ENCODE measurements around the gene SH3BGRL3.

Gene SH3BGRL3

GRCh38 chr1:26314501-26314900 is 34.6 kb downstream of the SH3BGRL3 start:
- Histone ChIP-seq H3K9me3 (ENCODE audit: low read depth, low read length) (no peaks in the 10 kb centered on the region), H3K4me3 (no peak overlapping the region), H3K9ac (ENCODE audit: insufficient read length) (no peak overlapping the region), H3K27ac (no peak overlapping the region), H3K36me3 (ENCODE audit: insufficient read depth, low read length) (no peaks in the 10 kb centered on the region)
- TF ChIP-seq FOXP2 (optimal IDR thresholded peaks at IDR 0.05; ENCODE audit: control extremely low read depth, extremely low read length, insufficient read depth) (no peak), POLR2AphosphoS5 (IDR thresholded peaks at IDR 0.05; ENCODE audit: borderline replicate concordance, low read depth, low read length) (no peak), EZH2 (IDR thresholded peaks at IDR 0.05) (no peak)
- no peak for DNase-seq (ENCODE audit: low read depth, low spot score)

GRCh38 chr1:26315874-26316850 is 36.3 kb downstream of the SH3BGRL3 start:
- Histone ChIP-seq H3K36me3 (ENCODE audit: insufficient read depth, low read length) (no peaks in the 10 kb centered on the region), H3K9ac (ENCODE audit: insufficient read length) (no peak overlapping the region), H3K4me3 (no peak overlapping the region), H3K9me3 (ENCODE audit: low read depth, low read length) (no peaks in the 10 kb centered on the region), H3K27ac (no peak overlapping the region)
- DNase-seq (ENCODE audit: low read depth, low spot score), result no peak
- no peak for TF ChIP-seq EZH2 (IDR thresholded peaks at IDR 0.05)
- no peak for TF ChIP-seq POLR2AphosphoS5 (IDR thresholded peaks at IDR 0.05; ENCODE audit: borderline replicate concordance, low read depth, low read length)
- TF ChIP-seq FOXP2 (optimal IDR thresholded peaks at IDR 0.05; ENCODE audit: control extremely low read depth, extremely low read length, insufficient read depth), result no peak

- Histone ChIP-seq H3K9ac (ENCODE audit: insufficient read length) (no peak overlapping the region), H3K27ac (no peak overlapping the region)
- TF ChIP-seq EZH2 (IDR thresholded peaks at IDR 0.05), result no peak
- no peak for TF ChIP-seq FOXP2 (optimal IDR thresholded peaks at IDR 0.05; ENCODE audit: control extremely low read depth, extremely low read length, insufficient read depth)
- no peak for TF ChIP-seq POLR2AphosphoS5 (IDR thresholded peaks at IDR 0.05; ENCODE audit: borderline replicate concordance, low read depth, low read length)
Observed at GRCh38 chr1:26317146-26317545, 37.3 kb downstream of the SH3BGRL3 start.

GRCh38 chr1:26317612-26318337 is 37.9 kb downstream of the SH3BGRL3 start, which contains the start of gene CD52:
TSS of gene CD52 (plus strand) at chr1:26317958. CDS start at chr1:26318018, 60 bp downstream.
- H3K27ac ChIP-seq, result no peak within 1 kb of the TSS
- DNase-seq (ENCODE audit: low read depth, low spot score), result no peak
- H3K9me3 ChIP-seq (ENCODE audit: low read depth, low read length), result no peaks in the 10 kb centered on the region
- H3K36me3 ChIP-seq (ENCODE audit: insufficient read depth, low read length), result no peaks in the 10 kb centered on the region
- no peak for TF ChIP-seq EZH2 (IDR thresholded peaks at IDR 0.05)
- TF ChIP-seq FOXP2 (optimal IDR thresholded peaks at IDR 0.05; ENCODE audit: control extremely low read depth, extremely low read length, insufficient read depth), result no peak
- no peak for TF ChIP-seq POLR2AphosphoS5 (IDR thresholded peaks at IDR 0.05; ENCODE audit: borderline replicate concordance, low read depth, low read length)
- no peak within 1 kb of the TSS for H3K4me3 ChIP-seq
- H3K9ac ChIP-seq (ENCODE audit: insufficient read length), result no peak within 1 kb of the TSS

More at GRCh38 chr1:26317146-26317545, 37.3 kb downstream of the SH3BGRL3 start:
- no peak for DNase-seq (ENCODE audit: low read depth, low spot score)
- Histone ChIP-seq H3K9me3 (ENCODE audit: low read depth, low read length) (no peaks in the 10 kb centered on the region), H3K4me3 (no peak overlapping the region), H3K36me3 (ENCODE audit: insufficient read depth, low read length) (no peaks in the 10 kb centered on the region)

GRCh38 chr1:26318338-26319064 is 38.6 kb downstream of the SH3BGRL3 start:
- no peak for DNase-seq (ENCODE audit: low read depth, low spot score)
- Histone ChIP-seq H3K9me3 (ENCODE audit: low read depth, low read length) (no peaks in the 10 kb centered on the region), H3K9ac (ENCODE audit: insufficient read length) (no peak overlapping the region), H3K36me3 (ENCODE audit: insufficient read depth, low read length) (no peaks in the 10 kb centered on the region), H3K4me3 (no peak overlapping the region), H3K27ac (no peak overlapping the region)
- no peak for TF ChIP-seq POLR2AphosphoS5 (IDR thresholded peaks at IDR 0.05; ENCODE audit: borderline replicate concordance, low read depth, low read length)
- no peak for TF ChIP-seq EZH2 (IDR thresholded peaks at IDR 0.05)
- no peak for TF ChIP-seq FOXP2 (optimal IDR thresholded peaks at IDR 0.05; ENCODE audit: control extremely low read depth, extremely low read length, insufficient read depth)

- H3K4me3 ChIP-seq, result no peak overlapping the region
- H3K27ac ChIP-seq, result no peak overlapping the region
- H3K9ac ChIP-seq (ENCODE audit: insufficient read length), result no peak overlapping the region
- H3K9me3 ChIP-seq (ENCODE audit: low read depth, low read length), result no peaks in the 10 kb centered on the region
- no peak for DNase-seq (ENCODE audit: low read depth, low spot score)
- no peaks in the 10 kb centered on the region for H3K36me3 ChIP-seq (ENCODE audit: insufficient read depth, low read length)
- no peak for TF ChIP-seq EZH2 (IDR thresholded peaks at IDR 0.05)
- no peak for TF ChIP-seq POLR2AphosphoS5 (IDR thresholded peaks at IDR 0.05; ENCODE audit: borderline replicate concordance, low read depth, low read length)
- no peak for TF ChIP-seq FOXP2 (optimal IDR thresholded peaks at IDR 0.05; ENCODE audit: control extremely low read depth, extremely low read length, insufficient read depth)
Observed at GRCh38 chr1:26320896-26321295, 41.0 kb downstream of the SH3BGRL3 start.

- TF ChIP-seq EZH2 (IDR thresholded peaks at IDR 0.05) (no peak), FOXP2 (optimal IDR thresholded peaks at IDR 0.05; ENCODE audit: control extremely low read depth, extremely low read length, insufficient read depth) (no peak), POLR2AphosphoS5 (IDR thresholded peaks at IDR 0.05; ENCODE audit: borderline replicate concordance, low read depth, low read length) (no peak)
- peak; percentile 26 for DNase-seq (ENCODE audit: low read depth, low spot score)
- no peak overlapping the region for H3K27ac ChIP-seq
- H3K9me3 ChIP-seq (ENCODE audit: low read depth, low read length), result no peaks in the 10 kb centered on the region
- no peaks in the 10 kb centered on the region for H3K36me3 ChIP-seq (ENCODE audit: insufficient read depth, low read length)
- H3K9ac ChIP-seq (ENCODE audit: insufficient read length), result no peak overlapping the region
- no peak overlapping the region for H3K4me3 ChIP-seq
Observed at GRCh38 chr1:26321315-26322041, 41.6 kb downstream of the SH3BGRL3 start.

Measured in SK-N-MC (cell line).